Measurements from ENCODE around the gene DIP2C.
"Not testable (repeated sequence)": the region's sequence is repeated elsewhere in the genome, so short reads cannot be mapped to it uniquely, and the experiment has no call there.

The DIP2C gene

GRCh38 chr10:488081-488932, 201.2 kb downstream of the DIP2C start:
- DNase-seq: no peak

- DNase-seq: no peak
Measured at GRCh38 chr10:486666-487322, 202.7 kb downstream of the DIP2C start.

GRCh38 chr10:486206-486605, 203.3 kb downstream of the DIP2C start:
- peak; percentile 51 for DNase-seq

- peak; percentile 16 for DNase-seq
Measured at GRCh38 chr10:485776-486175, 203.7 kb downstream of the DIP2C start.

- no peak for DNase-seq
Measured at GRCh38 chr10:484925-485661, 204.4 kb downstream of the DIP2C start.

- DNase-seq: peak; percentile 33
Measured at GRCh38 chr10:484441-484924, 205.0 kb downstream of the DIP2C start.

- DNase-seq: no peak
Measured at GRCh38 chr10:483261-483660, 206.2 kb downstream of the DIP2C start.

- no peak for DNase-seq
Measured at GRCh38 chr10:482848-483247, 206.6 kb downstream of the DIP2C start.

GRCh38 chr10:482051-482501, 207.4 kb downstream of the DIP2C start:
- DNase-seq: no peak

GRCh38 chr10:481628-482027, 207.8 kb downstream of the DIP2C start:
- no peak for DNase-seq

- DNase-seq: no peak
Measured at GRCh38 chr10:480928-481552, 208.4 kb downstream of the DIP2C start.

GRCh38 chr10:480498-480927, 209.0 kb downstream of the DIP2C start:
- no peak for DNase-seq

- not testable (repeated sequence) for DNase-seq
Measured at GRCh38 chr10:479706-480497, 209.6 kb downstream of the DIP2C start.

- DNase-seq: no peak
Measured at GRCh38 chr10:478471-479245, 210.8 kb downstream of the DIP2C start.

- DNase-seq: no peak
Measured at GRCh38 chr10:477620-478019, 211.8 kb downstream of the DIP2C start.

GRCh38 chr10:476455-476780, 213.1 kb downstream of the DIP2C start:
- DNase-seq: no peak

- no peak for DNase-seq
Measured at GRCh38 chr10:475709-476454, 213.6 kb downstream of the DIP2C start.

GRCh38 chr10:474946-475345, 214.5 kb downstream of the DIP2C start:
- DNase-seq: no peak

- no peak for DNase-seq
Measured at GRCh38 chr10:474406-474805, 215.1 kb downstream of the DIP2C start.

- no peak for DNase-seq
Measured at GRCh38 chr10:472241-472910, 217.1 kb downstream of the DIP2C start.
